ENCODE measurements around the gene UPK3BL2. TPM values are rescaled to one million over a fixed set of nuclear protein-coding genes. Genes with fewer than 3 reads are reported as not detected.
"Not testable (repeated sequence)": the region's sequence is repeated elsewhere in the genome, so short reads cannot be mapped to it uniquely, and the experiment has no call there.

The UPK3BL2 gene
- total RNA-seq (2014; rRNA removed; shearing (Covaris generic)): 4.7 and 6.4 TPM in 2 replicates
- polyA plus RNA-seq (2015; cell fraction: cytosol; rRNA removed): 2.9 and 3.1 TPM in 2 replicates
- polyA plus RNA-seq (2015; cell fraction: nucleus; rRNA removed): 44.8 and 62.5 TPM in 2 replicates

GRCh38 chr7:102543596-102543995 is at the start of gene UPK3BL2:
Gene UPK3BL2, minus strand, starts transcription at chr7:102543696. Its CDS starts 60 bp downstream, at chr7:102543636.
- not testable (repeated sequence) for DNase-seq (ENCODE audit: low read depth)

GRCh38 chr7:102592477-102593019 is 49.1 kb upstream of the UPK3BL2 start:
- DNase-seq (ENCODE audit: low read depth): not testable (repeated sequence)

GRCh38 chr7:102589857-102590256 is 46.4 kb upstream of the UPK3BL2 start:
- DNase-seq (ENCODE audit: low read depth): not testable (repeated sequence)

GRCh38 chr7:102583495-102583894 is 40.0 kb upstream of the UPK3BL2 start:
- DNase-seq (ENCODE audit: low read depth): not testable (repeated sequence)

GRCh38 chr7:102581722-102582121 is 38.2 kb upstream of the UPK3BL2 start:
- DNase-seq (ENCODE audit: low read depth): not testable (repeated sequence)

- not testable (repeated sequence) for DNase-seq (ENCODE audit: low read depth)
These were observed 35.0 kb upstream of the UPK3BL2 start for GRCh38 chr7:102578486-102578885.

GRCh38 chr7:102577315-102578240 is 34.1 kb upstream of the UPK3BL2 start:
- DNase-seq (ENCODE audit: low read depth): peak; percentile 0

- not testable (repeated sequence) for DNase-seq (ENCODE audit: low read depth)
These were observed 32.9 kb upstream of the UPK3BL2 start for GRCh38 chr7:102576363-102576762.

GRCh38 chr7:102574607-102575006 is 31.1 kb upstream of the UPK3BL2 start:
- DNase-seq (ENCODE audit: low read depth): not testable (repeated sequence)

GRCh38 chr7:102572261-102573239 is 29.1 kb upstream of the UPK3BL2 start, which contains the start of gene POLR2J3:
Gene POLR2J3, minus strand, starts transcription at chr7:102572583. Its CDS starts 62 bp downstream, at chr7:102572521.
- peak; percentile 61 for DNase-seq (ENCODE audit: low read depth)

- not testable (repeated sequence) for DNase-seq (ENCODE audit: low read depth)
These were observed 25.1 kb upstream of the UPK3BL2 start for GRCh38 chr7:102568620-102569019.

GRCh38 chr7:102550808-102551422 is 7.4 kb upstream of the UPK3BL2 start, which contains the start of gene SPDYE2:
Gene SPDYE2, plus strand, starts transcription at chr7:102551226. Its CDS starts 2,030 bp downstream, at chr7:102553256.
- DNase-seq (ENCODE audit: low read depth): not testable (repeated sequence)

GRCh38 chr7:102546353-102546752 is 2.9 kb upstream of the UPK3BL2 start:
- DNase-seq (ENCODE audit: low read depth): not testable (repeated sequence)

- DNase-seq (ENCODE audit: low read depth): not testable (repeated sequence)
These were observed 1.8 kb upstream of the UPK3BL2 start for GRCh38 chr7:102545288-102545687.

GRCh38 chr7:102544372-102544771 is 876 bp upstream of the UPK3BL2 start:
- DNase-seq (ENCODE audit: low read depth): not testable (repeated sequence)

- DNase-seq (ENCODE audit: low read depth): not testable (repeated sequence)
These were observed 725 bp downstream of the UPK3BL2 start for GRCh38 chr7:102542771-102543170.

- DNase-seq (ENCODE audit: low read depth): not testable (repeated sequence)
These were observed 1.4 kb downstream of the UPK3BL2 start for GRCh38 chr7:102542083-102542482.

- DNase-seq (ENCODE audit: low read depth): not testable (repeated sequence)
These were observed 2.9 kb downstream of the UPK3BL2 start for GRCh38 chr7:102540604-102541003.

GRCh38 chr7:102535062-102535615 is 8.4 kb downstream of the UPK3BL2 start:
- DNase-seq (ENCODE audit: low read depth): not testable (repeated sequence)

GRCh38 chr7:102532127-102532526 is 11.4 kb downstream of the UPK3BL2 start:
- not testable (repeated sequence) for DNase-seq (ENCODE audit: low read depth)

All from HT1080 (cell line).